ENCODE data around the gene DEF6.
"Not testable (repeated sequence)": the region's sequence is repeated elsewhere in the genome, so short reads cannot be mapped to it uniquely, and the experiment has no call there.

DEF6 gene

DNA sequence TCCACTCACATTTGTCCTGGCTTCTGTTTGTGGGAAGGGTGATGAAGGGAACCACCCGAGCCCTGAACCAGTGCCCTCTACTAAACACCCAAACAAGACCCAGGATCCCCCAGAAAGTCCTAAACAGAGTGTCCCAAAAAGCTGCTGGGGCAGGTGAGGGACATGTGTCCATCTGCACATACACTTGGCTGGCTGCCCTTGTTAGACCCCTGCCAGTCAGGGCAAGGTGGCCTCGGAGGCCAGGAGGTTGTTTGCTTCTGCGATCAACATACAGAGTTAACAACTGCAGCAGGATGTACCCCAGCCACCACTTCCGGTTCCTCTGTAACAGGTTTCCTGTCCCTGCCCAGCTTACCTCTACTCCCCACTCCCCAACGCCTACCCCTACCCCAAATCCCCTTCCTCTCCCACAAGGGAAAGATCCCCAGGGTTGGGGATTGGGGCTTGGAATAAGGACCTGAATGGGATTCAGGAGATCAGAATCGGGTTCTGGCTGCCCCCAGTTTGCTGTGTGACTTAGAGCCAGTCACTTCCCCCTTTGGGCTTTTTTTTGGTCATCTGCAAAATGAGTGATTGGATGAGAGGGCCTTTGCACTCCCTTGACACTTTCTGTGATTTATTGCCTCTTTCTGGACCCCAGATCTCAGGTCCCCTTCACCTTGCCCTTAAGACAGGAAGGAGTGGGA, 13.9 kb downstream of the DEF6 start:
- DNase-seq (ENCODE audit: low spot score) = no peak

DNA sequence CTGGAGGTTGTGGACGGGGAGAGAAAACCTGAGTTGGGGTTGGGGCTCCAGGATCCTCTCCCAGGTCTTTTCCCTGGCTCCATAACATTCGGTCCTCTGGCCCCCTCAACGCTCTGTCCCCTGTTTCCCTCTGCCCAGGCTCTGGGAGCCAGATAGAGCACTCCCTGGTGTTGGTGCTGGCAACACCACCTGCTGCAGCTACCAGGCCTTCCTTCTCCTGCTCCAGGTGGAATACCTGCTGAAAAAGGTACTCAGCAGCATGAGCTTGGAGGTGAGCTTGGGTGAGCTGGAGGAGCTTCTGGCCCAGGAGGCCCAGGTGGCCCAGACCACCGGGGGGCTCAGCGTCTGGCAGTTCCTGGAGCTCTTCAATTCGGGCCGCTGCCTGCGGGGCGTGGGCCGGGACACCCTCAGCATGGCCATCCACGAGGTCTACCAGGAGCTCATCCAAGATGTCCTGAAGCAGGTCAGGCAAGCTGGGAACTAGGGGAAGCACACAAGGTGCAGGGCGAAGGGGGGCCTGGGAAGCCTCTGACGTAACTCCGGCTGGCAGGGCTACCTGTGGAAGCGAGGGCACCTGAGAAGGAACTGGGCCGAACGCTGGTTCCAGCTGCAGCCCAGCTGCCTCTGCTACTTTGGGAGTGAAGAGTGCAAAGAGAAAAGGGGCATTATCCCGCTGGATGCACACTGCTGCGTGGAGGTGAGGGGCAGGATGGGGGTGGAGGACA, 14.6 kb downstream of the DEF6 start:
- no peak for DNase-seq (ENCODE audit: low spot score)

DNA sequence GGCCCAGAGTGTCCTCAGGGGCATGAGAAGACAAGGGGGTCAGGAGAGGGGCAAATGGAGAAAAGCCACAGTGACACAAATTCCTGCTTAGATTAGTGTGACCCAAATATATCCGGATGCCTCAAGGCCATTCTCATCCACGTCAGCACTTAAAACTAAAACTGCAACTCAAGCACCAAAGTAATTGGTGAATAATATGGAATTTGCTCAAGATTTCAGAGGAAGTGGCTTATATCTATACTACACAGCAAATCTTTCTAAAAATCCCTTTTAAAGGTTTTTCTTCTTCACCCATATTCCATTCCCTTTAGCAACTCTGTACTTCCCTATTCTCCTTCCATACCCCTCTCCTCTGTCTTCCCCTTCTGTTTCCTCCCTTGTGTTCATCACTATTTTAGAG, 15.2 kb downstream of the DEF6 start:
- no peak for DNase-seq (ENCODE audit: low spot score)

DNA sequence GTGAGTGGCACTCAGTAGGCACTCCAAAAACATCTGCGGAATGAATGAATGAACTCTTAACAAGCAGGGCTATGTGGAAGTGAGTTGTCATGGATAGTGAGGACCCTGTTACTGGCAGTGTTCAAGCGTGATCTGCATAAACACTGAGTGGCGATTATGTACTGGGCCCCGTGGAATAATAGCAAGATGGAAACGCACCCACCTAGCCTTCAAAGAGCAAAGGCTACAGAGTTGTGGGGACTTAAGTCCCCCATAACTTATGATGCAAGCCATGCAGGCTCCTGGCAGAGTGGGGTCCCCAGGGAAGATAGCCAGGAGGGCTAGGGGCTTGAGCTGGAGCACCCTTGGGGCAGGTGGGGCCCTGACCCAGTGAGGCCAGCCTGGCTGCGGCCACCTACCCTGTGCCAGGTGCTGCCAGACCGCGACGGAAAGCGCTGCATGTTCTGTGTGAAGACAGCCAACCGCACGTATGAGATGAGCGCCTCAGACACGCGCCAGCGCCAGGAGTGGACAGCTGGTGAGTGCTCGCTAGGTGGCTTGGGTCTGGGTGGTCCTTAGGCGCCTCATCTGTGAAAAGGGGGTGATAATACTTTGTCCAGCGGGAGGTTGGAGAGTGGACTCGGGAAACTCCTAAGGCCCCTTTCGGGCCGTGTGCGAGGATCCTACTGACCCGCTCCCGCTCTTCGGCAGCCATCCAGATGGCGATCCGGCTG, 20.0 kb downstream of the DEF6 start:
- DNase-seq (ENCODE audit: low spot score) = no peak

DNA sequence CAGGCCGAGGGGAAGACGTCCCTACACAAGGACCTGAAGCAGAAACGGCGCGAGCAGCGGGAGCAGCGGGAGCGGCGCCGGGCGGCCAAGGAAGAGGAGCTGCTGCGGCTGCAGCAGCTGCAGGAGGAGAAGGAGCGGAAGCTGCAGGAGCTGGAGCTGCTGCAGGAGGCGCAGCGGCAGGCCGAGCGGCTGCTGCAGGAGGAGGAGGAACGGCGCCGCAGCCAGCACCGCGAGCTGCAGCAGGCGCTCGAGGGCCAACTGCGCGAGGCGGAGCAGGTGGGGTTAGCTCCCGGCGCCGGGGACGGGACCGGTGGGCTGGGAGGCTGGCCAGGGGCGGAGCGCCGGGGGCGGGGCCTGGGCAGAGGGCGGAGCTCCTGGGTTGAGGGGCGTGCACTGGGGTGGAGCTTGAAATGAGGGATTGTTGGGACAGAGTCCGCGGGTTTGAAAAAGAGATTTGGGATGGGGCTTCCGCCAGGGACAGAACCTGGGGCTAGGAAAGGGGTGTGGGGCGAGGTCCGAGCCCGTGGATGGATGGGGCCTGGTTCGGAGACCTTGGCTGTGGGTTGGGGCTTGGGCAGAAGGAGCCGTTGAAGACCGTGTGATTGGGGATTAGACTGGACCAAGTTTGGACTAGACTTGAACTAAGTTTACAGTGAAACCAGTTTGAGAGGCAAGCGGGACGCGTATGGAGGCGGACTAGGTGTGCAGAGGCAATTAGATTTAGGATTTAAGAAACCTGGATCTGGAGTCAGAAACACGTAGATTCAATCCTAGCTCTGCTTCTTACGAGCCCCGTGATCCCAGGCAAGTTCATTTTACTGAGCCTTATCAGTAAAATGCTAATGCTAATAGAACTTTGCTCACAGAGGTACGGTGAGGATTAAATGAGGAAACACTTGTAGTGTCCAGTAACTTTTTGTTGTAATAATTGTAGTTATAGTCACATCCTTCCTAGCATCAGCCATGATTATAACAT, 20.9 kb downstream of the DEF6 start:
- no peak for DNase-seq (ENCODE audit: low spot score)

DNA sequence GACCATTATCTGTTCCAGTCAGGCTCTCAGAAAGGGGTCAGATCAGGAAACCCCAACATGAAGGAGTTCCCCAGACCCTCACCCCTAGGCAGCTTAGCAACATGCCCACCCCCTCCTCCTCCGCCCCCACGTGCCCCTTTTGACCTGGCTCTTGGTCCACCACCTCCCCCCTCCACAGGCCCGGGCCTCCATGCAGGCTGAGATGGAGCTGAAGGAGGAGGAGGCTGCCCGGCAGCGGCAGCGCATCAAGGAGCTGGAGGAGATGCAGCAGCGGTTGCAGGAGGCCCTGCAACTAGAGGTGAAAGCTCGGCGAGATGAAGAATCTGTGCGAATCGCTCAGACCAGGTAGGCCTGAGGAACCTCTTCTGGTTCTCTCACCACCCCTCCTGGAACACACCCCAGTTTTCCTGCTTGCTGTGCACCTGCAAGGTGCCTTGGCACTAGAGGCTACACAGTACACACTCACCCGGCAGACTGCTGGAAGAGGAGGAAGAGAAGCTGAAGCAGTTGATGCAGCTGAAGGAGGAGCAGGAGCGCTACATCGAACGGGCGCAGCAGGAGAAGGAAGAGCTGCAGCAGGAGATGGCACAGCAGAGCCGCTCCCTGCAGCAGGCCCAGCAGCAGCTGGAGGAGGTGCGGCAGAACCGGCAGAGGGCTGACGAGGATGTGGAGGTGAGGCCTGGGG, 21.9 kb downstream of the DEF6 start:
- DNase-seq (ENCODE audit: low spot score) = no peak

DNA sequence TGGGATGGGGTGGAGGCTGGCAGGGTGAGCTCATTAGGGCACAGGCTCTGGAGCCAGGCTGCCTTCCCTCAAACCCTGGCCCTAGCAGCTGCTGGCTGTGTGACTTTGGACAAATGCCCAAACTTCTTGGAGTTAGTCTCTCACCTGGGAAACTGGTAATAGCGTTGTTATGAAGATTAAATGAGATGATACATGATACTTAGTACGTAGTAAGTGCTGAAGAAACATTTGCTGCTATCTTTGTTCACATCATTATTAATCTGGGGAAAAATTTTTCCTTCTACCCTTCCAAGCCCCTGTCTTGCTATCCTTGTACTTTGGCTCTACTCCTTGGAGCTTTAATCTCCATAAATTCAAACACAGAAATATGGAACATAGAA, 22.4 kb downstream of the DEF6 start:
- no peak for DNase-seq (ENCODE audit: low spot score)

DNA sequence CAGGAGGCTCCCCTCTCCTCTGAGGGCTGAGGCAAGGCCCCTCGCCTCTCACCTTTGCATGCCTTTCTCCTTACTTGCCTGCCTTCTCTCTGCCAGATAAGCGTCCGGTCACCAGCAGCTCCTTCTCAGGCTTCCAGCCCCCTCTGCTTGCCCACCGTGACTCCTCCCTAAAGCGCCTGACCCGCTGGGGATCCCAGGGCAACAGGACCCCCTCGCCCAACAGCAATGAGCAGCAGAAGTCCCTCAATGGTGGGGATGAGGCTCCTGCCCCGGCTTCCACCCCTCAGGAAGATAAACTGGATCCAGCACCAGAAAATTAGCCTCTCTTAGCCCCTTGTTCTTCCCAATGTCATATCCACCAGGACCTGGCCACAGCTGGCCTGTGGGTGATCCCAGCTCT, 23.5 kb downstream of the DEF6 start:
- DNase-seq (ENCODE audit: low spot score) = no peak

DNA sequence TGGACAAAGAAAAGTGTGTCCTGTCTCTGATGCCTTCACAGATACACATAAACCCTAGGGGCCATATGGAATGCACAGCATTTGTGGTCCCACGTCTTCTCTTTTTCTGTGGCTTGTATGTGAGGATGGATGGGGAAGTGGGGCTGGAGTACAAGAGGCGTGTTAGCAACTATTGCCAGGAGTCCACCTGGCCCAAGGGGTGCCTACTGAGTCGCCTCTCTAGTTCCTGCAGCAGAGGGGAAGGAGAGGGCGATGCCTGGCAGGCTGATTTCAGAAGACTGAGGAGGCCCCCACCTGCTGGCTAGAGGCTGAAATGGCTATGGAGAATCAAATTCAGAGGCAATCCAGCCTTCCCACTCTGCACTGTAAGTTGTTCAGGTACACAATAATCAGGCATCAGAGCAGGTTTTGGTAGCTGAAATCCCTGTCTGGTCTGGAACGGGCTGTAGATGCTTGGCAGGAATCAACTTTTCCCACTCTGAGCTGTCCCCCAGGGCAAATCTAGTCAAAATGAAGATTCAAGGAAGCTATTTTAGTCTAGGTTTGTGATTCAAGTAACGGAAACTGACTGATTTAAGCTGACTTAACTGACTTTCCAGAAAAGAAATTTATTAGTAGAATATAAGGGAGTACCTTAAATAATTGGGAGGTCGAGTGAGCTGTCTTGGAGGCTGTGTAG, 29.9 kb downstream of the DEF6 start:
- no peak for DNase-seq (ENCODE audit: low spot score)

DNA sequence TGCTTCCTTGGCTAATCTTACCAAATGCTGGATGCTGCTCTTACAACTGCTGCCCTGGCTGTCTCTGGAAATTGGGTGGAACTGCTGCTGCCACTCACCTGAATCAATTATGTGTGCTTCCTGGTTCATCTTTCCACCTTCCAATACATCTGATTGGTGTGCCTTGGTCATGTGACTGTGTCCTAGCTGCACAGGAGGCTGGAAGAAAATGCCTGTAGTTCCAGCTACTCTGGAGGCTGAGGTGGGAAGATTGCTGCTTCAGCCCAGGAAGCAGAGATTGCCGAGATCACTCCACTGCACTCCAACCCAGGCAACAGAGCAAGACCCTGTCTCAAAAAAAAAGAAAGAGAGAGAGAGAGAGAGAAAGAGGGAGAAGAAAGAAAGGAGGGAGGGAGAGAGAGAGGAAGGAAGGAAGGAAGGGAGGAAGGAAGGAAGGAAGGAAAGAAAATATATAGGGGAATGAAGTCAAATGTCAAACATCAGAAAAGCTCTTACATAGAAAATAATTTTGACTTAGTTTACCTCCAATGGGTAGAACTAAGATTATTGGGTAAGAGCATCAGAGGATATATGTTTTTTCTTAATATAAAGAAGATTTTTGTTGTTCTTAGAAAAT, 30.6 kb downstream of the DEF6 start:
- no peak for DNase-seq (ENCODE audit: low spot score)

DNA sequence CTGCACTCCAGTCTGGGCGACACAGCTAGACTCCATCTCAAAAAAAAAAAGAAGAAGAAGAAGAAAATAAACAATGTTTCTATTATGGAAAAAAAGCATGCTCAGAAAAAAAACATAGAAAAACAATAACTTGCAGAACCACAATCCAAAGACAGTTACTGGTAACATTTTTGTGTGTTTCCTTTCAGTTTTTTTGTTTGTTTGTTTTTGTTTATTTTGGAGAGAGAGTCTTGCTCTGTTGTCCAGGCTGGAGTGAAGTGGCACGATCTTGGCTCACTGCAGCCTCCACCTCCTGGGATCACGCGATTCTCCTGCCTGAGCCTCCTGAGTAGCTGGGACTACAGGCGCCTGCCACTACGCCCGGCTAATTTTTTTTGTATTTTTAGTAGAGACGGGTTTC, 31.3 kb downstream of the DEF6 start:
- not testable (repeated sequence) for DNase-seq (ENCODE audit: low spot score)

DNA sequence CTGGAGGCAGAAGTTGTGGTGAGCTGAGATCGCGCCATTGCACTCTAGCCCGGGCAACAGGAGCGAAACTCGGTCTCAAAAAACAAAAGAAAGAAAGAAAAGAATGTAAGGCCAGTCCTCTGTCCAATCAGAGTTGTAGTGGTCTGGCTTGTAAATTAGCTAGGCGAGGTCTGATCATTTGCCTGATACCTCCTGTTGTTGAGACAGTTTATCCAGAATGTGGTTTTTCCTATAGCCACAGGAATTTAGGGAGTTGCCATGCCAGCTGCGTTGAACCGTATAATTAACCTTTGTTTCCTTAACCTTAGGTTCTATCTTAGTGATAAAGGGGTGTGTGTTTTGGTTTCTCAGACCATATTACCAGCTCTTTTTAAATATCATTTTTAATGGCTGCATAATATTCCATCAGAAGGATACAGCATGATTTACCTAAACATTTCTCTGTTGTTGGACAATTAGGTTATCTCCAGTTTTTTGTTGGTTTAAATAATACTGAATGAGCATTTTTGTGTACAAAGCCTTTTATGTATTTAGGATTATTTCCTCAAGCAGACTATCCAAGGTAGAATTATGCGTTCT, 33.0 kb downstream of the DEF6 start:
- DNase-seq (ENCODE audit: low spot score) = no peak

DNA sequence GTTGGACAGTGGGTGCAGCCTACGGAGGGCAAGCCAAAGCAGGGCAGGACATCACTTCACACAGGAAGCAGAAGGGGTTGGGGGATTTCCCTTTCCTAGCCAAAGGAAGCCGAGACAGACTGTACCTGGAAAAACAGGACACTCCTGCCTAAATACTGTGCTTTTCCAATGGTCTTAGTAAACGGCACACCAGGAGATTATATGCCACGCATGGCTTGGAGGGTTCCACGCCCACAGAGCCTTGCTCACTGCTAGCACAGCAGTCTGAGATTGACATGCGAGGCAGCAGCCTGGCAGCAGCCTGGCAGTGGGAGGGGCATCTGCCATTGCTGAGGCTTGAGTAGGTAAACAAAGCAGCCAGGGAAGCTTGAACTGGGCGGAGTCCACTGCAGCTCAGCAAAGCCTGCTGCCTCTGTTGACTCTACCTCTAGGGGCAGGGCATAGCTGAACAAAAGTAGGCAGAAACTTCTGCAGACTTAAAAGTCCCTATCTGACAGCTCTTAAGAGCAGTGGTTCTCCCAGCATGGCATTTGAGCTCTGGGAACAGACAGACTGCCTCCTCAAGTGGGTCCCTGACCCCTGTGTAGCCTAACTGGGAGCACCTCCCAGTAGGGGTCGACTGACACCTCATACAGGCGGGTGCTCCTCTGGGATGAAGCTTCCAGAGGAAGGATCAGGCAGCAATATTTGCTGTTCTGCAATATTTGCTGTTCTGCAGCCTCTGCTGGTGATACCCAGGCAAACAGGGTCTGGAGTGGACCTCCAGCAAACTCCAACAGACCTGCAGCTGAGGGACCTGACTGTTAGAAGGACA, 34.7 kb downstream of the DEF6 start:
- DNase-seq (ENCODE audit: low spot score) = not testable (repeated sequence)

DNA sequence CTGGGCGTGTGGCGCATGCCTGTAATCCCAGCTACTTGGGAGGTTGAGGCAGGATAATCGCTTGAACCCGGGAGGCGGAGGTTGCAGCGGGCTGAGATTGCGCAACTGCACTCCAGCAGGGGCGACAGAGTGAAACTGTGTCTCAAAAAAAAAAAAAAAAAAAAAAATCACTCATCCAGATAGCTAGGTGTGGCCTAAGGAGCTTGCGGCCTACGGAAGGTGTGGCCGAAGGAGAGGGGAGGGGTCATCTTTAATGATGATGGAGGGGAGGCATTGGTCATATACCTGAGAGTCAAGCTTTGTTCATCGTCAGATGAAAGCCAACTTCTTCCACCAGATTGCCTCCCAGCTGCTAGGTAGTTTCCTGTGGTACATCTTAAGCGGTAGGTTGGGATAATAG, 43.9 kb downstream of the DEF6 start:
- no peak for DNase-seq (ENCODE audit: low spot score)

DNA sequence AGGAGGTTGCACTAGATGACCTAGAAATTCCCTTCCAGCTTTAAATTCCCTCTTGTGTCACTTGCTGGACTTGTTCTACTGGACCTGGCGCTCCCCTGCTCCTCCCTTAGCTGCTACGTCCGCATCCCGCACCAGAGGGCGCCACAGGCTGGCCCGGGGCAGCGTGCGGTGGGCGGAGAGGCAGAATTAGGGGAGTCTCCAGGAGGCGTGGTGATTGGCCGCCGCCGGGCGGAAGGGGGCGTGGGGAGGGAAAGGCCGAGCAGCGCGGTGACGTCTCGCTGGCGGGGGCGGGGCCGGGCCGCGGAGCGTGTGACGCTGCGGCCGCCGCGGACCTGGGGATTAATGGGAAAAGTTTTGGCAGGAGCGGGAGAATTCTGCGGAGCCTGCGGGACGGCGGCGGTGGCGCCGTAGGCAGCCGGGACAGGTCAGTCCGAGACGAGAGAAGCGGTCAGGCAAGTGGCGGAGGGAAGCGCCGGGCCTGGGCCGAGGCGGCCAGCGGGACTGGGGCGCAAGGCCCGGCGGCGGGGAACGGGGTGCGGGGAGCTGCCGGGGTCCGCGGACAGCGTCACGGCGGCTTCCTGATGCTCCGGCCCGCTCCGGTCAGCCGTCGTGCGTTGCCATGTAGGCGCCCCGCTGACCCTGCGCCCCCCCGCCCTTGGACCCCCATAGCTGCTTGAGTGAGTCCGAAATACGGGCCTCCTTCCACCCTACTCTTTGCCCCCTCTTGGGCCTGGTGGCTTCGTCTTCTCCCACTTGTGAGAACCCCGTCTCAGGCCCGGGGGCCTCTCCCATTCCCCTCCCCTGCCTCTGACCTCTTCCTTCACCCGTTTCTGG, 44.9 kb downstream of the DEF6 start, which contains the start of gene PPARD:
Gene PPARD, plus strand, starts transcription at position 301 of the 834 bp plus-strand sequence. CDS start 68,530 bp downstream, outside the sequence.
- DNase-seq (ENCODE audit: low spot score) = peak; percentile 98

DNA sequence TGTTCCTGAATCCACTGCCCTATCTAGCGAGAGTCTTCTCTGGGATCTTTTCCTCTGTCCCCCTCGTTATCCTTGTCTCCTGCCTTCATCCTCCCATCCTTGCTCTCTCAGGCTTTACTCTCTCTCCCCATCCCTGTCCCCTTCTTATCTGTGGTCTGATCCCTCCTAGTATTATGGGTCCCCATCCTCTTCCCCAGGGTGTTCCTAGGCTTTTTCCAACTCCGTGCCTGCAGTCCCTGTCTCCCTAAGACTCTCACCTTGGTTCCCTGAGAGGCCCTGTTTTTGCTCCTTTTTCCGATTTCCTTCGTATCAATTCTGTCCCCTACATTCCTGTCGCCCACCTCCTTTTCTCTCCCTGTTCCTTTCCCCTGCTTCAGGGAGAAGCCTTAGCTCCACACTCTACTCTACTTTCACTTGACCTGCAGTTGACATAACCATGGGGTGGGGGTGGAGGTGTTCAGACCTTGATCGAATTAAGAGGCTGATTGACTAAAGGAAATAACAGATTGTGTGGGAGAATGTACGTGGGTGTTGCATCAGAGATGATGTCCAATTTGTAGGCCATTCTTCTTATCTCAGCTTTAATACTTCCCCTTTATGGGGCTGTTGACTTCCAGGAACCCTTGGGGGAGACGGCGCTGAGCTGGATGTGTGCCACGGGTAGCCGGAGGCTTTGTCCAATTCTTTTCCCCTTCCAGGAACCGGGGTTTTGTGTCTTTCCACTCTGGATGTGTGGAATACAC, 45.6 kb downstream of the DEF6 start:
- DNase-seq (ENCODE audit: low spot score) = no peak

DNA sequence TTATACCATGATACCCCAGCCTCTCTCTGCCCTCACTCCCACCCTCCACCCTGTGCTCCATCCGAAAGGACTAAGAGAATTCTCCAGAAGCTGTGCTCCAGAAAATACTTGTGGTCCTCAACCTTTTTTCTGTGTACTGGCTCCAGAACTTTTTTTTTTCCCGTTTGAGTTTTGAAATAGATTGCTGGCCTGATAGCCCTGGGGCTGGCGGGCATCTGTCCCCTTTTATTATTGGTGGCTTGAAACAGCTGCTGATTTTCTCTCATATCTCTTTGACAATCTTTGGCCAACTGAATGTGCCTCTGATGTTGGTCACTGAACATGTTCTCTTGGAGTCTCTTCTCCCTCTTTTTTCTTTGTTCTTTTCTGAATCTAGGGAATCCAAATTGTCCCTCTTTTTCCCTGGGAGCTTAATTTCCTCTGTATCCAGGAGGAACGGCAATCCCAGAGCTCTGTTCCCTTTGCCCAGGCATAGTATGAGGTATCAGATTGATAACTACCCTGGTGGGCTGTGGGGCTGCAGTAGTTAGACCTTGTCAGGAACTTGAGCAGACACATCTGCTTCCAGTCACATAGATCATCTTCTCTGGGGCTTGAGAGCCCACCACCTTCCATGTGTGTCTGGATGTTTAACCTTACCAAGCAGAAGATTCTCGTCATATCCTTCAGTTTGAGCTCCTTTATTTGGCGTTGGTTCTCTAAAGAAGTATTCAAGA, 46.4 kb downstream of the DEF6 start:
- DNase-seq (ENCODE audit: low spot score) = no peak

Measured in hematopoietic multipotent progenitor cell treated with erythropoietin and hydrocortisone succinate and interleukin-3 and kit ligand, for 17 days (in vitro differentiated cells).